ENCODE measurements around the gene IGF1R.

The IGF1R gene

GRCh38 chr15:98796685-98797357 lies 148.5 kb downstream of the IGF1R start:
- no peak overlapping the region for H3K4me3 ChIP-seq (ENCODE audit: low read depth, low read length)
- TF ChIP-seq CTCF (IDR thresholded peaks at IDR 0.05; ENCODE audit: low read depth, low read length, missing control alignments): no peak
- DNase-seq (ENCODE audit: low read depth): no peak

- TF ChIP-seq CTCF (IDR thresholded peaks at IDR 0.05; ENCODE audit: low read depth, low read length, missing control alignments): no peak
Measured at GRCh38 chr15:98798375-98798893, 150.1 kb downstream of the IGF1R start.

GRCh38 chr15:98799461-98800390 lies 151.4 kb downstream of the IGF1R start:
- DNase-seq (ENCODE audit: low read depth): no peak
- no peak overlapping the region for H3K4me3 ChIP-seq (ENCODE audit: low read depth, low read length)
- no peak for TF ChIP-seq CTCF (IDR thresholded peaks at IDR 0.05; ENCODE audit: low read depth, low read length, missing control alignments)

More at GRCh38 chr15:98798375-98798893, 150.1 kb downstream of the IGF1R start:
- H3K4me3 ChIP-seq (ENCODE audit: low read depth, low read length): no peak overlapping the region
- no peak for DNase-seq (ENCODE audit: low read depth)

GRCh38 chr15:98800437-98801233 lies 152.3 kb downstream of the IGF1R start:
- no peak for DNase-seq (ENCODE audit: low read depth)
- no peak for TF ChIP-seq CTCF (IDR thresholded peaks at IDR 0.05; ENCODE audit: low read depth, low read length, missing control alignments)
- no peak overlapping the region for H3K4me3 ChIP-seq (ENCODE audit: low read depth, low read length)

- TF ChIP-seq CTCF (IDR thresholded peaks at IDR 0.05; ENCODE audit: low read depth, low read length, missing control alignments): no peak
- no peak for DNase-seq (ENCODE audit: low read depth)
- H3K4me3 ChIP-seq (ENCODE audit: low read depth, low read length): no peak overlapping the region
Measured at GRCh38 chr15:98801234-98801561, 152.9 kb downstream of the IGF1R start.

- no peak overlapping the region for H3K4me3 ChIP-seq (ENCODE audit: low read depth, low read length)
- DNase-seq (ENCODE audit: low read depth): no peak
- no peak for TF ChIP-seq CTCF (IDR thresholded peaks at IDR 0.05; ENCODE audit: low read depth, low read length, missing control alignments)
Measured at GRCh38 chr15:98802187-98802586, 153.8 kb downstream of the IGF1R start.

Measured in GM12864 (cell line).